Heart left ventricle (tissue), 13 donors: Measurements from ENCODE around the gene DOCK1.

Experiments
- CTCF ChIP-seq, 12 donors: fragments of 200-600 bp; sonication (generic) in 4 of 12; IDR thresholded peaks; one replicate each; pipeline versions ENCODE4 v1.5.0 to v1.8.0; 2018 to 2022; ENCODE audit warnings: antibody characterized with exemption in 12 of 12, mild to moderate bottlenecking in 5 of 12
- POLR2A ChIP-seq, 2 donors: fragments of 450-650 bp; IDR thresholded peaks; one replicate each; pipeline ENCODE4 v1.6.1; 2017; ENCODE audit warnings: antibody characterized with exemption in 2 of 2, mild to moderate bottlenecking in 2 of 2, moderate library complexity in 2 of 2
- donor health status: ischemic (EF 13 %, LVEDD 7.1; RV severe dilation, severe dysfunction).
- donor health status: DM: no; HTN: yes; CAD: no.
- donor health status: DM: no; HTN: no; CAD: no.
- donor health status: ischemic (EF 25% LVEDD 6.9; RV normal size, moderate dysfunction).
- donor health status: ischemic (EF 25% LVEDD 5.7; RV mildly dilated, moderate dysfunction).
- donor health status: ischemic (EF 35%, LVEDD 5.7; RV mildly dilated, moderate dysfunction).
- donor health status: nonischemic (EF 11% LVEDD 7.7; RV severe dilation, severe dysfunction).
- donor health status: DM: yes; HTN: yes; CAD: no.
- donor health status: PGD.
- donor health status: ischemic (EF 29% LVEDD 5.4; RV normal size, mild dysfunction).
- donor health status: nonischemic (EF 23%, LVEDD 6.1; RV moderate dilation, normal function).

DNA sequence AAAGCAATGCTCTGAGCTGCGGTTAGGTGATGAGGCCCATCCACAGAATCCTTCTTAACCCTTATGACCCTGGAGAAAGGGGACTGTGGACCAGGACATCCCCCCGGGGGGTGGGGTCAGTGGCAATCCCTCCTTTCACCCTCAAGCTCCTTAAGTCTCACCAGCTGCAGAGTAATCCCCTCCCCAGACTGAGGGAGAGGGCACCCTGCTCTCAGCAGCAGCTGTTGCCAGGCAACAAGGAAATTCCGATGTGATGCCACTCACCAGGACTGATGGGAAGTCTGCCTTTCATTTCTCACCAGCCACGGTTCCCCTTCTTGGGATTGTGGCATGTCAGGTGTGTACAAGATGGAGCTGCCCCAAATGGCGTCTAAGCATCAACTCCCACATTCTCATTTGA, 129.6 kb downstream of the DOCK1 start:
- TF ChIP-seq CTCF (IDR thresholded peaks at IDR 0.05) (no peak), POLR2A (IDR thresholded peaks at IDR 0.05) (no peak)
